PFSK-1 (cell line): Measurements from ENCODE around the gene FGGY.

Experiments
- FOXP2 ChIP-seq: optimal IDR thresholded peaks from 2 replicates; pipeline ENCODE3; 2011; ENCODE audit warnings: borderline replicate concordance, control low read depth, inconsistent platforms; ENCODE audit not compliant: insufficient read depth; ENCODE audit errors: extremely low read length, extremely low read depth
- POLR2AphosphoS5 ChIP-seq: IDR thresholded peaks from 2 replicates; pipeline ENCODE4 v1.6.1; 2012; ENCODE audit warnings: low read depth, mild to moderate bottlenecking, control low read depth, low read length, moderate library complexity
- SIN3A ChIP-seq: IDR thresholded peaks from 2 replicates; pipeline ENCODE4 v1.6.1; 2012; ENCODE audit warnings: mild to moderate bottlenecking, low read length, moderate library complexity, borderline replicate concordance; ENCODE audit not compliant: insufficient read depth
- TAF1 ChIP-seq: IDR thresholded peaks from 2 replicates; pipeline ENCODE4 v1.6.1; 2012; ENCODE audit warnings: low read length, control low read depth, borderline replicate concordance; ENCODE audit not compliant: insufficient read depth

DNA sequence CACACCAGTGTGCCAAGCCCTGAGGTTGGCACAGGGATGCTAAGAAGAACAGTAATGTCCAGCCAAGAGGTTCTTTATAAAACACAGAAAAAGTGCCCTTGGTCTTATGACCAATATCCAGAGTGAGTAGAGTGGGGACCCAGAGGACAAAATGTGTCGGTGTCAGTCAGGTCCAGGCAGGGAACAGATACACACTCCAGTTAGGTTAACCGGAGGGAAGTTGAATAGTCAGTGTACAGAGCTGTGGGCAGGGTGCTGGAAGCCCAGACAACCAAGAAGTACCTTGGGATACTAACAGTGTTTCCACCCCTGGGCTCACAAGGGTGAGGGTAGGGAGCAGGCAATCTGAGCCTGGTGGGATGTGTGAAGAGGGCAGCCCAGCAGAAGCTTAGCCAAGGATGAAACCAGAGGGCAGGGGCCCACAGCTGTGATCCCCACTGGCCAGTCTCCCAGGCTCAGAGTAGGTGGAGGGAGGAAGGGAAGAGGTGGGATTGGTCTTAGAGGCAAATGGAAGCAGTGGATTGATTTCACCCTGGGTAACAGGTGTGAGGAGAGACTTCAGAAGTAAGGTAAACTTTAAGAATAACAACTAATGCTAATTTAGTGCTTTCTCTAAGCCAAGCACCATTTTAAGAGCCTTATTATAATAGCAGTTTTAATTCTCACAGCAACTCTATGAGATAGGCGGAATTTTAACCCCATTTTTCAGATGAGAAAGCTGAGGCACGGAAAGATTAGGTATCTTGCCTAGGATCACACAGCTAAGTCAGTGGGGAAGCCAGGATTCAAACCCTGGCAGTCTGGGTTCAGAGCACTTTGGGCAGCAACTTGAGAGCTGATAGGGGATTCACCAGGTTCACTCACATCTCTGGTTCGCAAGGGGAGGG, 374.4 kb downstream of the FGGY start:
- TF ChIP-seq TAF1: no peak
- no peak for TF ChIP-seq POLR2AphosphoS5
- TF ChIP-seq SIN3A: no peak
- TF ChIP-seq FOXP2: no peak
